Small intestine (tissue), 7 donors: Measurements from ENCODE around the gene COLEC11. TPM values are rescaled to one million over a fixed set of nuclear protein-coding genes. Genes with fewer than 3 reads are reported as not detected.

Experiments used
- DNase-seq, 2 donors: peaks; one replicate each; pipeline versions ENCODE4 v3.0.0 to v3.0.0-alpha.2; 2013
- FAIRE-seq: peaks from 2 replicates; lab custom pipeline; 2012; peaks lifted over from hg19 to GRCh38; lab: Jason Lieb, UNC
- H3K27ac ChIP-seq, 3 donors: one replicate each; pipeline ENCODE4 v1.5.1; 2013; ENCODE audit warnings: low read length in 2 of 3, mild to moderate bottlenecking in 2 of 3, control low read depth in 1 of 3, inconsistent platforms in 1 of 3, low read depth in 1 of 3, moderate library complexity in 1 of 3
- H3K27me3 ChIP-seq, 3 donors: one replicate each; pipeline ENCODE4 v1.6.1; 2013; ENCODE audit warnings: low read length in 3 of 3, inconsistent platforms in 1 of 3; ENCODE audit not compliant: control insufficient read depth in 3 of 3, insufficient read depth in 3 of 3
- H3K36me3 ChIP-seq, 3 donors: one replicate each; pipeline ENCODE4 v1.6.1; 2013; ENCODE audit warnings: low read length in 3 of 3, inconsistent platforms in 1 of 3, low read depth in 1 of 3, mild to moderate bottlenecking in 1 of 3, moderate library complexity in 1 of 3; ENCODE audit not compliant: control insufficient read depth in 3 of 3, insufficient read depth in 2 of 3
- H3K4me1 ChIP-seq, 3 donors: one replicate each; pipeline ENCODE4 v1.6.1; 2013; ENCODE audit warnings: low read length in 2 of 3, inconsistent platforms in 1 of 3, low read depth in 1 of 3, mild to moderate bottlenecking in 1 of 3, moderate library complexity in 1 of 3; ENCODE audit not compliant: control insufficient read depth in 3 of 3, insufficient read depth in 2 of 3
- H3K4me3 ChIP-seq, 3 donors: one replicate each; pipeline ENCODE4 v1.5.1; 2013; ENCODE audit warnings: low read length in 3 of 3, control low read depth in 1 of 3, inconsistent platforms in 1 of 3, low read depth in 1 of 3, mild to moderate bottlenecking in 1 of 3, moderate library complexity in 1 of 3
- H3K9me3 ChIP-seq, 2 donors: one replicate each; pipeline ENCODE4 v1.6.1; 2013; ENCODE audit warnings: low read depth in 1 of 2, low read length in 1 of 2; ENCODE audit not compliant: control insufficient read depth in 2 of 2, insufficient read depth in 1 of 2
- WGBS, 3 donors: extraction: QIAGEN DNeasy Blood & Tissue Kit; methylation state at CpG; one replicate each; pipeline ENCODE4 v1.1.7; 2013; 5-methylcytosine and 5-hydroxymethylcytosine counted together
- polyA plus RNA-seq, 4 donors: library from polyadenylated mRNA; stranded (reverse) in 3 of 4; unstranded in 1 of 4; fragments of 200-250 nt in 3 of 4; fragments of 120-200 nt in 1 of 4; gene quantifications; one replicate each; pipeline versions ENCODE4 v1.2.1 to v1.2.3, GENCODE V29; 2013
- donor health status: healthy with polysubstance abuse.
- donor health status: control.
- donor health status: control.
- donor health status: Bipolar disorder and iron deficiency.
- donor health status: healthy.

Gene COLEC11
- polyA plus RNA-seq, 4 donors: 1.0 to 4.1 (median 2.2) TPM; not detected in 1

DNA sequence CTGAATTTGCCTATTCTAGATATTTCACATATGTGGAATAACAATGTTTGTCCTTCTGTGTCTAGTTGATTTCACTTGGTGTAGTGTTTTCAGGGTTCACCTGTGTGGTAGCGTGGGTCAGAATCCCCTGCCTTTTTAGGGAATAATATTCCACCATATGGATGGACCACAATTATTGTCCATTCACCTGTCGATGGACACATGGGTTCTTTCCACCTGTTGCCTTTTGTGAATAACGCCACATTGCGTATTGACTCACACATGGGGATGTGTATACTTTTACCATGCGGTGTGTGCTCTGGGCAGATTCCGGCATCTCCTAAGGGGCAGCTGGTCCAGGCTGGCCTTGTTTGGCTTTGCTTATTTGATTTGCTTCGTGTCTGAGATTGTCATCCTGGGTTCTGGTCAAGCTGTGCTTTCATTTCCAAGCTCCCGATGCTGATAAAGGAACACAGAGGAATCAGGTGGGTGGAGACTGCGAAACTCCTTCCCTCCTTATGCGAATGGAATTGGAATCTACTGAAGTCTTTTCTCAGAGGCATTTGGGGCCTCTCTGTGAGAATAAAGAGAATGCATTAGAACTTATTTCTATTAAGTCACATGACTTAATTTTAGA lies 44.2 kb downstream of the COLEC11 start:
- Histone ChIP-seq H3K27me3 (peaks cover 0 to 3% (median 0%) of the 10 kb centered on the region in 3 donors), H3K4me1 (no peaks in the 10 kb centered on the region), H3K4me3 (no peak overlapping the region), H3K9me3 (no peaks in the 10 kb centered on the region), H3K27ac (no peak overlapping the region), H3K36me3 (no peaks in the 10 kb centered on the region)
- DNase-seq (no peak), FAIRE-seq (no peak)
- WGBS, 3 donors: 69 to 85% (median 82%) methylated on average over 10 of the region's 10 CpGs

DNA sequence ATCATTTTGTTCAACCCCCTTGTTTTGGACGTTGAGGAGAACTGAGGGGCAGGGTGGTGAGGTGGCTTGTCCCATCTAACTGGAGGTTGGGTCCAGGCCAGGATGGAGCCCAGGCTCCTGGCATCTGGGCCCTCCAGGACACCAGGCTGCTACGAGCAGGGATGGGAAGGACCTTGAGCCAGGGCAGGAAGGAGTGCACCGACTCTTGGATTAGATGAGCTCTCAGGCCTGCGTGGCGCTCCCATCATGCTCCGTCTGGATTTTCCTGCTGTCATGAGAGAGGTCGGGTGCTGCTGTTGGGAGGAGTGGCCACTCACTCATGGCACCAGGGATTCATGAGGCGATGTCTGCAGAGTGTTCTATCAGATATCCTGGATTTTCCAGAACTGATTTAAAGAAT lies 44.7 kb downstream of the COLEC11 start:
- Histone ChIP-seq H3K36me3 (no peaks in the 10 kb centered on the region), H3K4me1 (no peaks in the 10 kb centered on the region), H3K4me3 (no peak overlapping the region), H3K9me3 (no peaks in the 10 kb centered on the region), H3K27ac (no peak overlapping the region), H3K27me3 (peaks cover 0 to 3% (median 0%) of the 10 kb centered on the region in 3 donors)
- FAIRE-seq (no peak), DNase-seq (no peak)
- 78 to 87% (median 81%) methylated on average over 8 of the region's 8 CpGs for WGBS, 3 donors

DNA sequence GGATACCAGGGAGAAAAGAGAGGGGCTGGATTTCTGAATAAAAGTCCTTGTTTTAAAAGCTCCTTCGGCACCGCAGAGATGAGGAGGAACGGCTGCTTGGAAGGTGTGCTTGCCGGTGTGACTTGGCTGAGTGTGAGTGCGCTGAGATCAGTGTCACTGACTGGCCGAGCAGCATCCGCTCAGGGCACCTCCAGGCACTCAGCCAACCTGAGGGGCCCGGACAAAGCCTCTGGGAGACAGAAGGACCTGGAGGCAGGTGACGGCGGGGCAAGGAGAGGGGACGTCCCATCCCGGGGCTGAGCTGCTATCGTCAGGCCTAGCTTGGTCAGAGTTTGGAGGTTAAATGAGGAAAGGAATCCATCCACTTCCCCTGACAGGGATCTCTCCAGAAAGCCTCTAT lies 46.3 kb downstream of the COLEC11 start:
- FAIRE-seq (no peak), DNase-seq (no peak)
- Histone ChIP-seq H3K27ac (no peak overlapping the region), H3K4me1 (no peaks in the 10 kb centered on the region), H3K36me3 (no peaks in the 10 kb centered on the region), H3K27me3 (peaks cover 0 to 3% (median 0%) of the 10 kb centered on the region in 3 donors), H3K4me3 (no peak overlapping the region), H3K9me3 (peaks cover 0 to 5% of the 10 kb centered on the region in 2 donors)
- 86 to 92% (median 90%) methylated on average over 13 of the region's 13 CpGs for WGBS, 3 donors

DNA sequence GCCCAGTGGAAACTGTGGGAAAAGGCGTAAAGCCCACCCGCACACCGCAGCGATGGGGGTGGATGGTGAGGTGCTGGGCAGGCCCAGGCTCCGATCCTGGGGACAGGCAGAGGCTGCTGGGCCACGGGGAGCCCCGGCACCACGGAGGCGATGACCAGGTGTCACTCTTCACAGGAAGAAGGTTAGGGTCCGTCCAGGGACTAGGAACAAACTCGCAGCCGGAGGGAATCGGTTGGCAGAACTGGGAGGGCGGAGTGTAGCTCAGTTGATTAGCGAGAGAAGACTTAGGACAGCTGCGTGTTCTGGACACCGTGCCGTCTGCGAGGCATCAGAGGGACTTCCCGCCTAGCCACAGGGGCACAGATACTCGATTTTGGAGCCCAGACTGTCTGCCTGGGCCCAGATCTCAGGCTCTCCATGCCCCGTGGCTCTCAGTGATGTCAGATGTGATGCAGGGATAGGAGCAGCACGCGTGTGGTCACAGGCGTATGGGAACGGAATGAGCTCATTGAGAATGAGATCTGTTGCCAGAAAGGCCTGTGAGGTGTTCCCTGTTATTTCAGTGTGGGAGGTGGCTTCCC lies 47.0 kb downstream of the COLEC11 start:
- Histone ChIP-seq H3K9me3 (peaks cover 0 to 6% of the 10 kb centered on the region in 2 donors), H3K4me3 (no peak overlapping the region), H3K27ac (no peak overlapping the region), H3K36me3 (no peaks in the 10 kb centered on the region), H3K4me1 (no peaks in the 10 kb centered on the region), H3K27me3 (peaks cover 0 to 1% (median 0%) of the 10 kb centered on the region in 3 donors)
- 85 to 91% (median 91%) methylated on average over 26 of the region's 26 CpGs for WGBS, 3 donors
- DNase-seq: no peak
- FAIRE-seq: no peak

DNA sequence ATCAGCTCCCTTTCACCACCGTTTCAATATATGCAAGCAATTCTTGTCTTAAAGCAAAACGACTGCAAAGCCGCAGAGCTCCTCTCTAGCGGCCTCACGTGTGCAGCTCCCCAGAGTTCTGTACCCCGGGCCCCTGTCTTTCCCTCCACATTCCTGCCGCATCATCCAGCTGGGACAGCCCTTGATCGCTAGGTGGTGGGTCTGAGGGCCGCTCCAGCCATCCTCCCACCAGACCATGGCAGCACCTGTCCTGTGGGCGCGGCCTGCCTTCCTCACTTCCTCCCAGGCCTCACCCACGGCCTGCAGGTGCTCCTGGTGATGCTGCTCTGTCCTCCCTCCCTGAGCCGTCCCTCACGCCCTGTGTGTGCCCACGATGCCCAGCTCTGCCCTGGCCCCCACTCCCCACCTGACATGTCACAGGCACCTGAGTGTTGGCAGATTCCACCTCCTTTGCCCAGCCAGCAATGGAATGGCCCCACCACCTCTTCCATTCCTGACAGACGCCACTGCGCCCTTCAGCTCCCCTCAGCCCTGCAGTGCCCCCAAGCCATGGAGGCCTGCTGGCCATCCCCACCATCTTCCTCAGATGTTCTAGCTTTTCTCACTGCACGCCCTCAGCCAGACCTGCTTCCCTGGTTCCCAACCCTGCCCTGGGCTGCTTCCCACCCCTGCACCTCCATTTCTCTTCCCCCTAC lies 47.8 kb downstream of the COLEC11 start:
- no peak for FAIRE-seq
- H3K9me3 ChIP-seq: peaks cover 0 to 6% of the 10 kb centered on the region in 2 donors
- no peak for DNase-seq
- WGBS, 3 donors: 77 to 84% (median 82%) methylated on average over 17 to 18 of the region's 18 CpGs
- no peak overlapping the region for H3K27ac ChIP-seq
- no peaks in the 10 kb centered on the region for H3K36me3 ChIP-seq
- no peaks in the 10 kb centered on the region for H3K27me3 ChIP-seq
- no peaks in the 10 kb centered on the region for H3K4me1 ChIP-seq
- no peak overlapping the region for H3K4me3 ChIP-seq

DNA sequence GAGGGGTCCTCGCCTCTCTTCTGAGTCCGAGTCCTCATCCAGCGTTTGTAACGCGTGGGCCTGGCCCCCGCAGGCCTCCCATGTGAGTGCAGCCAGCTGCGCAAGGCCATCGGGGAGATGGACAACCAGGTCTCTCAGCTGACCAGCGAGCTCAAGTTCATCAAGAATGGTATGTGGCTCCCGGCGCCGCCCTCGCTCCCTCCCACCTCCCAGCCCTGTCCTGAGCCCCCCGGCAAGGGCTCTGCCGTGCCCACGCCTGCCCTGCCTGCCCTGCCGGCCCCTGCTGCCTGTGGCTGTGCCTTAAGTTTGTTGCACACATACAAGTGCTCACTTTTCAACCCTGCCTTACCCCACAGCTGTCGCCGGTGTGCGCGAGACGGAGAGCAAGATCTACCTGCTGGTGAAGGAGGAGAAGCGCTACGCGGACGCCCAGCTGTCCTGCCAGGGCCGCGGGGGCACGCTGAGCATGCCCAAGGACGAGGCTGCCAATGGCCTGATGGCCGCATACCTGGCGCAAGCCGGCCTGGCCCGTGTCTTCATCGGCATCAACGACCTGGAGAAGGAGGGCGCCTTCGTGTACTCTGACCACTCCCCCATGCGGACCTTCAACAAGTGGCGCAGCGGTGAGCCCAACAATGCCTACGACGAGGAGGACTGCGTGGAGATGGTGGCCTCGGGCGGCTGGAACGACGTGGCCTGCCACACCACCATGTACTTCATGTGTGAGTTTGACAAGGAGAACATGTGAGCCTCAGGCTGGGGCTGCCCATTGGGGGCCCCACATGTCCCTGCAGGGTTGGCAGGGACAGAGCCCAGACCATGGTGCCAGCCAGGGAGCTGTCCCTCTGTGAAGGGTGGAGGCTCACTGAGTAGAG lies 48.7 kb downstream of the COLEC11 start:
- WGBS, 3 donors: 92 to 94% (median 93%) methylated on average over 43 to 48 of the region's 48 CpGs
- no peaks in the 10 kb centered on the region for H3K36me3 ChIP-seq
- H3K27me3 ChIP-seq: no peaks in the 10 kb centered on the region
- no peak overlapping the region for H3K27ac ChIP-seq
- H3K4me1 ChIP-seq: no peaks in the 10 kb centered on the region
- peaks cover 0 to 6% of the 10 kb centered on the region in 2 donors for H3K9me3 ChIP-seq
- FAIRE-seq (no peak), DNase-seq (no peak)
- no peak overlapping the region for H3K4me3 ChIP-seq

DNA sequence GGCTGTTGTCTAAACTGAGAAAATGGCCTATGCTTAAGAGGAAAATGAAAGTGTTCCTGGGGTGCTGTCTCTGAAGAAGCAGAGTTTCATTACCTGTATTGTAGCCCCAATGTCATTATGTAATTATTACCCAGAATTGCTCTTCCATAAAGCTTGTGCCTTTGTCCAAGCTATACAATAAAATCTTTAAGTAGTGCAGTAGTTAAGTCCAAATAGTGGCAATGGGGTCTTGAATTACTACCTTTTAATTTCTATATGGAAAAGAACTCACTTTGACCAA lies 49.3 kb downstream of the COLEC11 start:
- no peaks in the 10 kb centered on the region for H3K4me1 ChIP-seq
- no peak overlapping the region for H3K27ac ChIP-seq
- peaks cover 0 to 6% of the 10 kb centered on the region in 2 donors for H3K9me3 ChIP-seq
- no peaks in the 10 kb centered on the region for H3K27me3 ChIP-seq
- FAIRE-seq (no peak), DNase-seq (no peak)
- H3K4me3 ChIP-seq: no peak overlapping the region
- no peaks in the 10 kb centered on the region for H3K36me3 ChIP-seq

DNA sequence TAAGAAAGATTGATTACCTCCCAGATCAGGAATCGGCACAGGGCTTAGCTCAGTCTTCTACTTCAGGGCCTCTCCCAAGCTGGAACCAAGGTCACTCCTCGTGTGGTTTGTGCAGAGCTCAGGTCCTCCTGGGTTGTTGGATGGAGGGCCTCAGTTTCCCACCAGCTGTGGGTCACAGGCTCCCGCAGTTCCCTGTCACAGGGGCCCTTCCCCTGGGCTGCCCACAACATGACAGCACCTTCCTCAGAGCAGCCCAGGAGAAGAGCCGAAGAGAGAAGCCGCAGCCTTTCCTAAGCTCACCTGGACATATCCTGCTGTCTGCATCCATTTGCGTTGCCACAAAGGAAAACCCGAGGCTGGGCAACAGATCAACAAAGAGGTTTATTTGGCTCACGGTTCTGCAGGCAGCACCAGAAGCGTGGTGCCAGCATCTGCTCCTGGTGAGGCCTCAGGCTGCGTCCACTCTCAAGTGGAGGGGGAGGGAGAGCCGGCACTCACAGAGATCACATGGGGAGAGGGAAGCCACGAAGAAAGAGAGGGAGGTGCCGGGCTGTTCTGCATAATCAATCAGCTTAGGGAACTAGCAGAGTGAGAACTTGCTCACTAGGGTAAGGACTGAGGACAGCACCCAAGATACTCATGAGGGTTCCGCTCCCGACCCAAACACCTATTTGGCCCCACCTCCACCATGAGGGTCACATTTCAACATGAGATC lies 50.1 kb downstream of the COLEC11 start:
- no peak for FAIRE-seq
- DNase-seq: no peak
- no peaks in the 10 kb centered on the region for H3K27me3 ChIP-seq
- no peaks in the 10 kb centered on the region for H3K4me1 ChIP-seq
- H3K4me3 ChIP-seq: no peak overlapping the region
- H3K27ac ChIP-seq: no peak overlapping the region
- peaks cover 0 to 6% of the 10 kb centered on the region in 2 donors for H3K9me3 ChIP-seq
- WGBS, 3 donors: 83 to 87% (median 85%) methylated on average over 15 of the region's 15 CpGs
- no peaks in the 10 kb centered on the region for H3K36me3 ChIP-seq
